ENCODE data around the gene NECTIN1. TPM values are rescaled to one million over a fixed set of nuclear protein-coding genes. Genes with fewer than 3 reads are reported as not detected.

The NECTIN1 gene
- total RNA-seq, 2 experiments from 2014 or later = 0.34 to 0.39 TPM

- Mint-ChIP-seq H3K4me3 (no peak overlapping the region), H3K27me3 (ENCODE audit: low read depth) (peaks cover 37% of the 10 kb centered on the region), H3K9me3 (ENCODE audit: insufficient read depth) (no peaks in the 10 kb centered on the region), H3K4me1 (ENCODE audit: low read depth) (peaks cover 5% of the 10 kb centered on the region), H3K36me3 (ENCODE audit: low read depth) (no peaks in the 10 kb centered on the region), H3K27ac (no peak overlapping the region)
- DNase-seq (no peak), ATAC-seq (no peak)
- CTCF ChIA-PET = interaction anchor here (1.5 kb wide), 1 partner anchor 382 kb away, joined by 4 read pairs; no protein-coding TSS in a partner anchor
- POLR2A ChIA-PET = no interaction called here
Measured at GRCh38 chr11:119726150-119726553, 2.8 kb downstream of the NECTIN1 start.

GRCh38 chr11:119724956-119725355 is 4.0 kb downstream of the NECTIN1 start:
- Mint-ChIP-seq H3K9me3 (ENCODE audit: insufficient read depth) (no peaks in the 10 kb centered on the region), H3K4me3 (no peak overlapping the region)
- CTCF ChIA-PET = interaction anchor here (1.3 kb wide), 1 partner anchor 15 kb away, joined by 3 read pairs; no protein-coding TSS in a partner anchor

GRCh38 chr11:119723952-119724325 is 5.1 kb downstream of the NECTIN1 start:
- H3K27me3 Mint-ChIP-seq (ENCODE audit: low read depth) = peaks cover 21% of the 10 kb centered on the region
- ATAC-seq (no peak), DNase-seq (no peak)
- CTCF ChIA-PET = interaction anchor here (1.1 kb wide), 1 partner anchor 16 kb away, joined by 3 read pairs; no protein-coding TSS in a partner anchor
- POLR2A ChIA-PET = no interaction called here
- H3K4me3 Mint-ChIP-seq = no peak overlapping the region
- no peaks in the 10 kb centered on the region for H3K36me3 Mint-ChIP-seq (ENCODE audit: low read depth)
- peaks cover 2% of the 10 kb centered on the region for H3K4me1 Mint-ChIP-seq (ENCODE audit: low read depth)
- no peaks in the 10 kb centered on the region for H3K9me3 Mint-ChIP-seq (ENCODE audit: insufficient read depth)
- H3K27ac Mint-ChIP-seq = no peak overlapping the region

More at GRCh38 chr11:119724956-119725355, 4.0 kb downstream of the NECTIN1 start:
- Mint-ChIP-seq H3K4me1 (ENCODE audit: low read depth) (peaks cover 5% of the 10 kb centered on the region), H3K27ac (no peak overlapping the region), H3K36me3 (ENCODE audit: low read depth) (no peaks in the 10 kb centered on the region), H3K27me3 (ENCODE audit: low read depth) (peaks cover 27% of the 10 kb centered on the region)
- POLR2A ChIA-PET = no interaction called here
- DNase-seq (no peak), ATAC-seq (no peak)

- DNase-seq = no peak
- ChIA-PET CTCF (interaction anchor here (1.1 kb wide), 1 partner anchor 17 kb away, joined by 3 read pairs; no protein-coding TSS in a partner anchor), POLR2A (no interaction called here)
- no peak overlapping the region for H3K4me3 Mint-ChIP-seq
- H3K9me3 Mint-ChIP-seq (ENCODE audit: insufficient read depth) = no peaks in the 10 kb centered on the region
- no peaks in the 10 kb centered on the region for H3K36me3 Mint-ChIP-seq (ENCODE audit: low read depth)
- H3K27me3 Mint-ChIP-seq (ENCODE audit: low read depth) = peaks cover 21% of the 10 kb centered on the region
- H3K4me1 Mint-ChIP-seq (ENCODE audit: low read depth) = peaks cover 2% of the 10 kb centered on the region
- H3K27ac Mint-ChIP-seq = no peak overlapping the region
- ATAC-seq = no peak
Measured at GRCh38 chr11:119723243-119723951, 5.6 kb downstream of the NECTIN1 start.

- Mint-ChIP-seq H3K4me3 (no peak overlapping the region), H3K9me3 (ENCODE audit: insufficient read depth) (no peaks in the 10 kb centered on the region), H3K36me3 (ENCODE audit: low read depth) (no peaks in the 10 kb centered on the region), H3K27ac (no peak overlapping the region), H3K27me3 (ENCODE audit: low read depth) (peaks cover 16% of the 10 kb centered on the region), H3K4me1 (ENCODE audit: low read depth) (no peaks in the 10 kb centered on the region)
- ChIA-PET POLR2A (no interaction called here), CTCF (no interaction called here)
- ATAC-seq (no peak), DNase-seq (no peak)
Measured at GRCh38 chr11:119722281-119722794, 6.7 kb downstream of the NECTIN1 start.

- Mint-ChIP-seq H3K4me1 (ENCODE audit: low read depth) (no peaks in the 10 kb centered on the region), H3K36me3 (ENCODE audit: low read depth) (no peaks in the 10 kb centered on the region), H3K27ac (no peak overlapping the region), H3K4me3 (no peak overlapping the region), H3K27me3 (ENCODE audit: low read depth) (peaks cover 12% of the 10 kb centered on the region), H3K9me3 (ENCODE audit: insufficient read depth) (no peaks in the 10 kb centered on the region)
- DNase-seq (no peak), ATAC-seq (no peak)
- POLR2A ChIA-PET = no interaction called here
- CTCF ChIA-PET = interaction anchor here (4.5 kb wide), 1 partner anchor 8 kb away, joined by 18 read pairs; the partner anchor contains the start of gene NECTIN1
Measured at GRCh38 chr11:119721129-119722120, 7.6 kb downstream of the NECTIN1 start.

GRCh38 chr11:119720311-119720913 is 8.6 kb downstream of the NECTIN1 start:
- Mint-ChIP-seq H3K4me3 (no peak overlapping the region), H3K36me3 (ENCODE audit: low read depth) (no peaks in the 10 kb centered on the region), H3K4me1 (ENCODE audit: low read depth) (no peaks in the 10 kb centered on the region), H3K9me3 (ENCODE audit: insufficient read depth) (no peaks in the 10 kb centered on the region), H3K27ac (no peak overlapping the region), H3K27me3 (ENCODE audit: low read depth) (peaks cover 6% of the 10 kb centered on the region)
- ATAC-seq = no peak
- ChIA-PET POLR2A (no interaction called here), CTCF (interaction anchor here (4.5 kb wide), 1 partner anchor 9 kb away, joined by 18 read pairs; the partner anchor contains the start of gene NECTIN1)
- no peak for DNase-seq

- Mint-ChIP-seq H3K4me3 (no peak overlapping the region), H3K27me3 (ENCODE audit: low read depth) (no peaks in the 10 kb centered on the region), H3K4me1 (ENCODE audit: low read depth) (no peaks in the 10 kb centered on the region), H3K9me3 (ENCODE audit: insufficient read depth) (no peaks in the 10 kb centered on the region), H3K36me3 (ENCODE audit: low read depth) (no peaks in the 10 kb centered on the region), H3K27ac (no peak overlapping the region)
- CTCF ChIA-PET = interaction anchor here (4.5 kb wide), 1 partner anchor 11 kb away, joined by 18 read pairs; the partner anchor contains the start of gene NECTIN1
- DNase-seq = no peak
- no peak for ATAC-seq
- POLR2A ChIA-PET = no interaction called here
Measured at GRCh38 chr11:119717839-119718534, 11.0 kb downstream of the NECTIN1 start.

- H3K4me3 Mint-ChIP-seq = no peak overlapping the region
- peaks cover under 1% of the 10 kb centered on the region for H3K27me3 Mint-ChIP-seq (ENCODE audit: low read depth)
- no peaks in the 10 kb centered on the region for H3K4me1 Mint-ChIP-seq (ENCODE audit: low read depth)
- no peak overlapping the region for H3K27ac Mint-ChIP-seq
- CTCF ChIA-PET = interaction anchor here (1.8 to 4.5 kb wide), 2 partner anchors 12 to 13 kb away, joined by 5 to 18 read pairs; partner anchors contain the start of gene NECTIN1
- ATAC-seq (no peak), DNase-seq (no peak)
- no peaks in the 10 kb centered on the region for H3K9me3 Mint-ChIP-seq (ENCODE audit: insufficient read depth)
- POLR2A ChIA-PET = no interaction called here
- H3K36me3 Mint-ChIP-seq (ENCODE audit: low read depth) = no peaks in the 10 kb centered on the region
Measured at GRCh38 chr11:119716582-119717498, 12.2 kb downstream of the NECTIN1 start.

GRCh38 chr11:119714590-119714989 is 14.4 kb downstream of the NECTIN1 start:
- H3K27me3 Mint-ChIP-seq (ENCODE audit: low read depth) = peaks cover 14% of the 10 kb centered on the region
- H3K4me3 Mint-ChIP-seq = no peak overlapping the region
- no peak for DNase-seq
- no peak for ATAC-seq
- H3K4me1 Mint-ChIP-seq (ENCODE audit: low read depth) = peaks cover 1% of the 10 kb centered on the region
- ChIA-PET CTCF (no interaction called here), POLR2A (no interaction called here)
- no peak overlapping the region for H3K27ac Mint-ChIP-seq
- no peaks in the 10 kb centered on the region for H3K9me3 Mint-ChIP-seq (ENCODE audit: insufficient read depth)
- no peaks in the 10 kb centered on the region for H3K36me3 Mint-ChIP-seq (ENCODE audit: low read depth)
